Measurements from ENCODE around the gene LIN52. TPM values are rescaled to one million over a fixed set of nuclear protein-coding genes. Genes with fewer than 3 reads are reported as not detected.
A peak's percentile ranks its signal among the peaks of the same experiment; 100 is the strongest.

LIN52 gene
- total and polyA plus RNA-seq, 9 of the 15 experiments (the other 6 are each of a cell fraction or from before 2014, with no cell fraction given), result 4.6 to 11.8 (median 9.2) TPM

GRCh38 chr14:74085047-74085637, 386 bp downstream of the LIN52 start (continued):
- no peak for TF ChIP-seq HNRNPL (IDR thresholded peaks at IDR 0.05; ENCODE audit: low read depth, low read length)
- TF ChIP-seq ZNF146 (CRISPR knock-in tag; IDR thresholded peaks at IDR 0.05; ENCODE audit: unreplicated experiment), result no peak
- no peak for TF ChIP-seq RFX7 (CRISPR knock-in tag; IDR thresholded peaks at IDR 0.05)
- peak; percentile 7 for TF ChIP-seq TAF1 (IDR thresholded peaks at IDR 0.05; ENCODE audit: control insufficient read depth, extremely low read depth, insufficient read depth, low read length, severe bottlenecking)
- peak; percentile 89 for TF ChIP-seq SAP30 (IDR thresholded peaks at IDR 0.05; ENCODE audit: borderline replicate concordance, insufficient read depth, low read depth, low read length, poor library complexity, severe bottlenecking)
- TF ChIP-seq HOXB6 (CRISPR knock-in tag; IDR thresholded peaks at IDR 0.05; ENCODE audit: borderline replicate concordance), result no peak
- no peak for TF ChIP-seq NR1H2 (CRISPR knock-in tag; IDR thresholded peaks at IDR 0.05)
- TF ChIP-seq HNRNPK (IDR thresholded peaks at IDR 0.05; ENCODE audit: low read depth, low read length, poor library complexity, severe bottlenecking), result no peak
- TF ChIP-seq TCF7L2 (IDR thresholded peaks at IDR 0.05; ENCODE audit: low read depth, low read length), result no peak
- no peak for TF ChIP-seq PML (IDR thresholded peaks at IDR 0.05; ENCODE audit: low read length)
- 0 out of 2 replicates have a peak, but pooled peaks have one; percentile 5 for TF ChIP-seq ATF3 (IDR thresholded peaks at IDR 0.05)
- no peak for TF ChIP-seq ATF3 (CRISPR knock-in tag; conservative IDR thresholded peaks at IDR 0.05)
- peak; percentile 3 to 76; a peak in 2 of 4 replicates for TF ChIP-seq ARNT (IDR thresholded peaks at IDR 0.05)
- no peak for TF ChIP-seq KDM1A (IDR thresholded peaks at IDR 0.05)
- TF ChIP-seq HDAC8 (tag; IDR thresholded peaks at IDR 0.05), result no peak
- TF ChIP-seq HDAC2 (IDR thresholded peaks at IDR 0.05), result 0 out of 2 replicates have a peak, but pooled peaks have one; percentile 80
- TF ChIP-seq CEBPB (tag; IDR thresholded peaks at IDR 0.05), result no peak
- TF ChIP-seq BACH1 (tag; IDR thresholded peaks at IDR 0.05), result no peak
- TF ChIP-seq XRCC3 (IDR thresholded peaks at IDR 0.05), result no peak
- TF ChIP-seq SNAPC5 (CRISPR knock-in tag; IDR thresholded peaks at IDR 0.05), result no peak
- no peak for TF ChIP-seq EP300 (IDR thresholded peaks at IDR 0.05; ENCODE audit: low read length)
- no peak for TF ChIP-seq ZBED1 (IDR thresholded peaks at IDR 0.05)
- no peak for TF ChIP-seq POLR3G (IDR thresholded peaks at IDR 0.05; ENCODE audit: extremely low read depth, insufficient read length, insufficient replicate concordance)
